GM19193 (cell line): Measurements from ENCODE around the gene PNPLA6.

Source experiments
- POLR2A ChIP-seq: IDR thresholded peaks from 4 replicates; pipeline ENCODE4 v1.6.1; 2011; ENCODE audit not compliant: insufficient read depth, insufficient read length; ENCODE audit errors: extremely low read depth

Gene PNPLA6

GRCh38 chr19:7550987-7551761 lies 15.7 kb downstream of the PNPLA6 start:
- no peak for TF ChIP-seq POLR2A

GRCh38 chr19:7552781-7553180 lies 17.3 kb downstream of the PNPLA6 start:
- no peak for TF ChIP-seq POLR2A

- no peak for TF ChIP-seq POLR2A
Observed at GRCh38 chr19:7554565-7554964, 19.0 kb downstream of the PNPLA6 start.

GRCh38 chr19:7554990-7555864 lies 19.7 kb downstream of the PNPLA6 start:
- TF ChIP-seq POLR2A, result no peak

- TF ChIP-seq POLR2A, result no peak
Observed at GRCh38 chr19:7556696-7557315, 21.3 kb downstream of the PNPLA6 start.

GRCh38 chr19:7558667-7559066 lies 23.1 kb downstream of the PNPLA6 start:
- no peak for TF ChIP-seq POLR2A

- no peak for TF ChIP-seq POLR2A
Observed at GRCh38 chr19:7559102-7559501, 23.6 kb downstream of the PNPLA6 start.

- no peak for TF ChIP-seq POLR2A
Observed at GRCh38 chr19:7560255-7560654, 24.7 kb downstream of the PNPLA6 start.

GRCh38 chr19:7561325-7561724 lies 25.8 kb downstream of the PNPLA6 start:
- TF ChIP-seq POLR2A, result no peak

GRCh38 chr19:7562646-7563393 lies 27.3 kb downstream of the PNPLA6 start:
- TF ChIP-seq POLR2A, result no peak

- no peak for TF ChIP-seq POLR2A
Observed at GRCh38 chr19:7564866-7565265, 29.3 kb downstream of the PNPLA6 start.

GRCh38 chr19:7565332-7565731 lies 29.8 kb downstream of the PNPLA6 start:
- no peak for TF ChIP-seq POLR2A

- no peak for TF ChIP-seq POLR2A
Observed at GRCh38 chr19:7570761-7571160, 35.2 kb downstream of the PNPLA6 start.

- TF ChIP-seq POLR2A, result no peak
Observed at GRCh38 chr19:7575434-7576040, 40.0 kb downstream of the PNPLA6 start.
